A549 (cell line): ENCODE results near the gene RASD2. TPM values are rescaled to one million over a fixed set of nuclear protein-coding genes. Genes with fewer than 3 reads are reported as not detected.
A peak's percentile ranks its signal among the peaks of the same experiment; 100 is the strongest.

Source experiments
- ATAC-seq, 2 experiments: fragments of 200-7000 bp in 1 of 2; fragments of >200 bp in 1 of 2; cut with Nextera tagmentation in 1 of 2; cut with Tn5 transposase in 1 of 2; 3 replicates each; pipeline versions ENCODE4 v1.8.0 to v1.9.1; 2018 to 2020; ENCODE audit warnings: mild to moderate bottlenecking in 1 of 2, moderate library complexity in 1 of 2
- CTCF ChIA-PET: fragments of 300-600 bp; sonication (Branson Sonifier 250); formaldehyde crosslinking; extraction: SDS; loops from one replicate; lab custom pipeline; 2021; ENCODE audit warnings: antibody characterized with exemption, inconsistent platforms; lab: Yijun Ruan, JAX
- POLR2A ChIA-PET: fragments of 350-600 bp; formaldehyde crosslinking; extraction: SDS; loops from one replicate; lab custom pipeline; 2021; ENCODE audit warnings: antibody characterized with exemption, inconsistent platforms; lab: Yijun Ruan, JAX
- DNase-seq, 2 experiments: peaks; one replicate each; pipeline versions ENCODE4 v3.0.0 to v3.0.0-alpha.2; 2011 to 2016; ENCODE audit warnings: low read depth in 1 of 2, low spot score in 1 of 2
- FAIRE-seq: peaks from 2 replicates; lab custom pipeline; 2011; peaks lifted over from hg19 to GRCh38; lab: Jason Lieb, UNC
- H3K27ac ChIP-seq, 2 experiments: fragments of >200 bp; sonication (Bioruptor Twin); formaldehyde crosslinking; 3 replicates each; pipeline ENCODE4 v1.5.1; 2016 to 2017
- H3K4me1 ChIP-seq: fragments of >200 bp; sonication (Bioruptor Twin); formaldehyde crosslinking; 3 replicates; pipeline ENCODE4 v1.6.1; 2016
- H3K4me2 ChIP-seq: fragments of >200 bp; sonication (Bioruptor Twin); formaldehyde crosslinking; 3 replicates; pipeline ENCODE4 v1.6.1; 2016
- H3K4me3 ChIP-seq: fragments of >200 bp; sonication (Bioruptor Twin); formaldehyde crosslinking; 3 replicates; pipeline ENCODE4 v1.5.1; 2016
- H3K9me3 ChIP-seq: fragments of >200 bp; sonication (Bioruptor Twin); formaldehyde crosslinking; 3 replicates; pipeline ENCODE4 v1.6.1; 2016
- CBX2 ChIP-seq: fragments of 200-600 bp; sonication (generic); IDR thresholded peaks from 2 replicates; pipeline ENCODE4 v1.6.1; 2016; ENCODE audit warnings: low read depth, mild to moderate bottlenecking, borderline replicate concordance
- CBX8 ChIP-seq: fragments of 200-600 bp; sonication (generic); IDR thresholded peaks from 2 replicates; pipeline ENCODE4 v1.6.1; 2016
- CEBPB ChIP-seq, 2 experiments: fragments of >200 bp in 1 of 2; sonication (Bioruptor Twin) in 1 of 2; formaldehyde crosslinking in 1 of 2; IDR thresholded peaks; 2 replicates each; pipeline ENCODE4 v1.6.1; 2012 to 2016
- CHD2 ChIP-seq: fragments of 150-350 bp; IDR thresholded peaks from 2 replicates; pipeline ENCODE4 v1.6.1; 2014; ENCODE audit warnings: low read length; ENCODE audit not compliant: partially characterized antibody
- ESRRA ChIP-seq: fragments of 150-350 bp; IDR thresholded peaks from 2 replicates; pipeline ENCODE4 v1.6.1; 2014; ENCODE audit warnings: mild to moderate bottlenecking, low read length, borderline replicate concordance
- FOSB ChIP-seq: fragments of 250-450 bp; sonication (Bioruptor Pico); IDR thresholded peaks from 2 replicates; pipeline ENCODE4 v1.5.0; 2020; ENCODE audit warnings: mild to moderate bottlenecking, moderate library complexity
- FOXS1 ChIP-seq: fragments of 250-450 bp; sonication (Bioruptor Pico); IDR thresholded peaks from 2 replicates; pipeline ENCODE4 v1.5.0; 2020; ENCODE audit warnings: mild to moderate bottlenecking, moderate library complexity
- HDAC2 ChIP-seq: fragments of 200-600 bp; sonication (generic); IDR thresholded peaks from 2 replicates; pipeline ENCODE4 v1.6.1; 2016
- HEYL ChIP-seq: fragments of 250-450 bp; sonication (Bioruptor Pico); IDR thresholded peaks from 2 replicates; pipeline ENCODE4 v1.8.0; 2021; ENCODE audit warnings: mild to moderate bottlenecking, moderate library complexity
- HOXA7 ChIP-seq: fragments of 250-450 bp; sonication (Bioruptor Pico); IDR thresholded peaks from 2 replicates; pipeline ENCODE4 v1.5.0; 2020; ENCODE audit warnings: mild to moderate bottlenecking, moderate library complexity
- KDM5A ChIP-seq: fragments of 200-600 bp; sonication (generic); IDR thresholded peaks from 2 replicates; pipeline ENCODE4 v1.6.1; 2016; ENCODE audit warnings: antibody characterized with exemption, mild to moderate bottlenecking
- MAZ ChIP-seq: fragments of 150-350 bp; IDR thresholded peaks from 2 replicates; pipeline ENCODE4 v1.6.1; 2014; ENCODE audit warnings: antibody characterized with exemption, low read depth, low read length, borderline replicate concordance
- NFE2L2 ChIP-seq: fragments of 150-350 bp; conservative IDR thresholded peaks from 2 replicates; pipeline ENCODE4 v1.6.1; 2014; ENCODE audit warnings: low read length
- NPAS2 ChIP-seq: fragments of 250-450 bp; sonication (Bioruptor Pico); IDR thresholded peaks from 2 replicates; pipeline ENCODE4 v1.8.0; 2022; ENCODE audit warnings: mild to moderate bottlenecking, moderate library complexity, borderline replicate concordance
- POLR2AphosphoS2 ChIP-seq: conservative IDR thresholded peaks from 2 replicates; pipeline ENCODE4 v1.6.1; 2012; ENCODE audit warnings: low read length, improper control_type of control experiment, inconsistent platforms
- RARB ChIP-seq: fragments of 250-450 bp; sonication (Bioruptor Pico); IDR thresholded peaks from 2 replicates; pipeline ENCODE4 v1.8.0; 2021; ENCODE audit warnings: mild to moderate bottlenecking, moderate library complexity
- RFX5 ChIP-seq: fragments of 450-650 bp; IDR thresholded peaks from 2 replicates; pipeline ENCODE4 v1.7.1; 2014; ENCODE audit warnings: antibody characterized with exemption, mild to moderate bottlenecking, moderate library complexity
- TFCP2L1 ChIP-seq: fragments of 250-450 bp; sonication (Bioruptor Pico); IDR thresholded peaks from 2 replicates; pipeline ENCODE4 v1.5.0; 2021; ENCODE audit warnings: mild to moderate bottlenecking
- ZC3H11A ChIP-seq: fragments of 450-650 bp; IDR thresholded peaks from 2 replicates; pipeline ENCODE4 v1.6.1; 2014; ENCODE audit warnings: antibody characterized with exemption, mild to moderate bottlenecking
- ZNF302 ChIP-seq: fragments of 250-450 bp; sonication (Bioruptor Pico); IDR thresholded peaks from 2 replicates; pipeline ENCODE4 v1.9.0; 2021; ENCODE audit warnings: inconsistent platforms, mild to moderate bottlenecking, moderate library complexity
- WGBS: methylation state at CpG from one replicate; pipeline ENCODE4 v1.1.6; 2017; ENCODE audit errors: missing lambda C conversion rate; 5-methylcytosine and 5-hydroxymethylcytosine counted together
- polyA plus RNA-seq, 4 experiments: library from polyadenylated mRNA; depleted of rRNA in 3 of 4; stranded (reverse); fragments of >200 nt; fragmentation: RNase III in 1 of 4; extraction: RNeasy Plus Mini Kit Qiagen cat#74134 plus additional on column Dnase treatment in 1 of 4; gene quantifications; 2 replicates in 3 of 4; 3 replicates in 1 of 4; pipeline ENCODE4 v1.2.3, GENCODE V29; 2011 to 2017
- TF ChIP-seq, protein P1 (sequence below): fragments of >200 bp; sonication (Bioruptor Twin); formaldehyde crosslinking; IDR thresholded peaks from 3 replicates; pipeline ENCODE4 v1.5.1; 2016
- TF ChIP-seq, protein P2 (sequence below): fragments of 150-350 bp; IDR thresholded peaks from 2 replicates; pipeline ENCODE4 v1.6.1; 2014; ENCODE audit warnings: low read depth, mild to moderate bottlenecking, low read length
- TF ChIP-seq, protein P3 (sequence below): fragments of >200 bp; sonication (Bioruptor Twin); formaldehyde crosslinking; IDR thresholded peaks from 3 replicates; pipeline ENCODE4 v1.6.1; 2016
- TF ChIP-seq, protein P4 (sequence below): fragments of 250-450 bp; sonication (Bioruptor Pico); IDR thresholded peaks from 2 replicates; pipeline ENCODE4 v1.5.0; 2021; ENCODE audit warnings: mild to moderate bottlenecking, moderate library complexity, borderline replicate concordance
- TF ChIP-seq, protein P5 (sequence below): fragments of 450-650 bp; IDR thresholded peaks from 2 replicates; pipeline ENCODE4 v1.6.1; 2014; ENCODE audit warnings: antibody characterized with exemption
- TF ChIP-seq, protein P6 (sequence below): IDR thresholded peaks from 2 replicates; pipeline ENCODE4 v1.6.1; 2012

RASD2 gene
- polyA plus RNA-seq, 2 of the 4 experiments (the other 2 are of a cell fraction) = 0.61 to 1.2 TPM

DNA sequence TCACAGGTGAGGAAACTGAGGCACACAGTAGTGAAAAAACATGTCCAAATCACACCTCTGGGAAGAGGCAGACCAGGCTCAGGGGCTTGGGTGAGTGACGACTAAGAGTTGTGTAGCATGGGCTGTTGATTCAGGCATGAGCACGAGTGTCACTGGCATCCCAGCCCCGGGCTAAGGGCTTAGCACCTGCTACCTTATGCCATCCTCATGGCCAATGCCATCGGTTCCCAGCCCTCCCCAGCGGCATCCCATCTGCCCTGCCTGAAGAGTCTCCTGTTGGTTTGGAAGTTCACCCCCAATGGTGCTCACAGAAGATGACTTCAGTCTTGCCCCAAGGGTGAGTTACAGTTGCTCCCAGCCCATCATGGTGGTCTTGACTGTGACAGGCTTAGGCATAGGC, 54.1 kb downstream of the RASD2 start:
- 90% methylated on average over 4 of the region's 5 CpGs for WGBS
- Histone ChIP-seq H3K4me1 (peaks cover 38% of the 10 kb centered on the region), H3K9me3 (no peaks in the 10 kb centered on the region), H3K4me2 (no peak overlapping the region), H3K4me3 (no peak overlapping the region), H3K27ac (peak overlapping the region in 1 of 2 experiments; percentile 55; a peak in 3 of 6 replicates)
- DNase-seq = no peak
- ChIA-PET CTCF (no interaction called here), POLR2A (no interaction called here)
- no peak for FAIRE-seq
- ATAC-seq = no peak
- TF ChIP-seq ZC3H11A (no peak), MAZ (no peak), HOXA7 (CRISPR knock-in tag) (no peak), RARB (CRISPR knock-in tag) (no peak), NPAS2 (CRISPR knock-in tag) (no peak), CEBPB (IDR thresholded peaks at IDR 0.05) (no peak), FOXS1 (no peak), POLR2AphosphoS2 (no peak), ESRRA (no peak), NFE2L2 (no peak)
- TF ChIP-seq, protein P1, sequence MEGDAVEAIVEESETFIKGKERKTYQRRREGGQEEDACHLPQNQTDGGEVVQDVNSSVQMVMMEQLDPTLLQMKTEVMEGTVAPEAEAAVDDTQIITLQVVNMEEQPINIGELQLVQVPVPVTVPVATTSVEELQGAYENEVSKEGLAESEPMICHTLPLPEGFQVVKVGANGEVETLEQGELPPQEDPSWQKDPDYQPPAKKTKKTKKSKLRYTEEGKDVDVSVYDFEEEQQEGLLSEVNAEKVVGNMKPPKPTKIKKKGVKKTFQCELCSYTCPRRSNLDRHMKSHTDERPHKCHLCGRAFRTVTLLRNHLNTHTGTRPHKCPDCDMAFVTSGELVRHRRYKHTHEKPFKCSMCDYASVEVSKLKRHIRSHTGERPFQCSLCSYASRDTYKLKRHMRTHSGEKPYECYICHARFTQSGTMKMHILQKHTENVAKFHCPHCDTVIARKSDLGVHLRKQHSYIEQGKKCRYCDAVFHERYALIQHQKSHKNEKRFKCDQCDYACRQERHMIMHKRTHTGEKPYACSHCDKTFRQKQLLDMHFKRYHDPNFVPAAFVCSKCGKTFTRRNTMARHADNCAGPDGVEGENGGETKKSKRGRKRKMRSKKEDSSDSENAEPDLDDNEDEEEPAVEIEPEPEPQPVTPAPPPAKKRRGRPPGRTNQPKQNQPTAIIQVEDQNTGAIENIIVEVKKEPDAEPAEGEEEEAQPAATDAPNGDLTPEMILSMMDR = no peak
- TF ChIP-seq, protein P2, sequence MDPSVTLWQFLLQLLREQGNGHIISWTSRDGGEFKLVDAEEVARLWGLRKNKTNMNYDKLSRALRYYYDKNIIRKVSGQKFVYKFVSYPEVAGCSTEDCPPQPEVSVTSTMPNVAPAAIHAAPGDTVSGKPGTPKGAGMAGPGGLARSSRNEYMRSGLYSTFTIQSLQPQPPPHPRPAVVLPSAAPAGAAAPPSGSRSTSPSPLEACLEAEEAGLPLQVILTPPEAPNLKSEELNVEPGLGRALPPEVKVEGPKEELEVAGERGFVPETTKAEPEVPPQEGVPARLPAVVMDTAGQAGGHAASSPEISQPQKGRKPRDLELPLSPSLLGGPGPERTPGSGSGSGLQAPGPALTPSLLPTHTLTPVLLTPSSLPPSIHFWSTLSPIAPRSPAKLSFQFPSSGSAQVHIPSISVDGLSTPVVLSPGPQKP = no peak
- TF ChIP-seq, protein P3, sequence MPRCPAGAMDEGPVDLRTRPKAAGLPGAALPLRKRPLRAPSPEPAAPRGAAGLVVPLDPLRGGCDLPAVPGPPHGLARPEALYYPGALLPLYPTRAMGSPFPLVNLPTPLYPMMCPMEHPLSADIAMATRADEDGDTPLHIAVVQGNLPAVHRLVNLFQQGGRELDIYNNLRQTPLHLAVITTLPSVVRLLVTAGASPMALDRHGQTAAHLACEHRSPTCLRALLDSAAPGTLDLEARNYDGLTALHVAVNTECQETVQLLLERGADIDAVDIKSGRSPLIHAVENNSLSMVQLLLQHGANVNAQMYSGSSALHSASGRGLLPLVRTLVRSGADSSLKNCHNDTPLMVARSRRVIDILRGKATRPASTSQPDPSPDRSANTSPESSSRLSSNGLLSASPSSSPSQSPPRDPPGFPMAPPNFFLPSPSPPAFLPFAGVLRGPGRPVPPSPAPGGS = no peak

DNA sequence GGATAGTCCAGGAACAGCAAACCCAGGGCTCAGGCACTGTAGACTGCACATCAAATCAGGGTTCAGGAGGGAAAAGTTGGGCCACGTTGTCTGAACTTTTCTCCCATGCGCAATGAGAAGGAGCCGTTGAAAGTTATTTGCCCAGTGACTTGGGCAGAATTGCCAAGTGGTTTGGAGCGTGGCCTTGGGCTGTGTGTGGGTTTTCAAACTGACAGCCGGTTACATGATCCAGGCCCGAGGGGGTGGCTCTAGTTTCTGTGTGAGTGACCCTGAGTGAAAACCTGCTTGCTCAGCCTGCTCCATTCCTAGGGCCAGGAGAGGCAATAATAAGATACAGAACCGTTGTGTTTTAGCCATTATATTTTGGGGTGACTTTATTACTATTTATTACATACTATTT, 56.2 kb downstream of the RASD2 start:
- no peak for FAIRE-seq
- WGBS = 86% methylated on average over 7 of the region's 7 CpGs

DNA sequence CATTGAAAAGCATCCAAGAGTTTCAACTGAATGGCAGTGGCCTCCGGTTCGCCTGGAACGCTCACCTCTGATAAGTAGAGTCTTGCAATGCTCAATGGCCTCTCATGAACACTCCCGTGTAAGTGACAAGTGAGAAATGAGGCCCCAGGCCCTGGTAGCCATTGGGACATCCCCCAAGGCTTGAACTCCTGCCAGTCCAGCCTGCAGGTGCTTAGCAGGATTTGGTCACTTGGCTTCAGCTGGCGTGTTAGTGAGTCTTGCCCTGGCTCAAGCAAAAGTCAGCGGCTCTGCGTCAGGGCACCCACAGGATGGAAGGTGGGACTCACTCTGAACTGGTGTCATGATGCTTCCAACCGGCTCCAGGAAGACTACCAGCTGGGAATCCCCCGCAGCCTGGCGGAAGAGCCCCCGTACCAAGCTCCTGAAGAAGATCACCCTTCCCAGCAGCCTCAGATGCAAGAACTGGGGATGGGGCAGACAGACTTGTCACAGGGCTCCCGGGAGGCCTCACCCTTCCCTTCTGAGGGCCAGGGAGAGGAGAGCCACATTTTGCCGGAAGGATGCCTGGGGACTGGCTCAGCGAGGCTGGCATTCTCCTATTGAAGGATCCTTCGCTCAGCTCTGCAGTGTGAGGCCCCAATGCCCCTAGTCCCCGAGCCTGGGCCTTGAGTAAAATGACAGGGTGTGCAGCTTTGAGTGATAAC, 57.2 kb downstream of the RASD2 start:
- H3K9me3 ChIP-seq = no peaks in the 10 kb centered on the region
- ATAC-seq (no peak), FAIRE-seq (no peak), DNase-seq (no peak)
- WGBS = 87% methylated on average over 9 of the region's 16 CpGs
- no peak overlapping the region for H3K4me3 ChIP-seq
- ChIA-PET POLR2A (no interaction called here), CTCF (interaction anchor here (1.2 to 1.5 kb wide), 2 partner anchors 12 to 22 kb away, joined by 3 read pairs; no protein-coding TSS in a partner anchor)
- peaks cover 17% of the 10 kb centered on the region for H3K4me1 ChIP-seq
- H3K4me2 ChIP-seq = no peak overlapping the region
- peak overlapping the region in 1 of 2 experiments; percentile 52; a peak in 2 of 6 replicates for H3K27ac ChIP-seq
- TF ChIP-seq, protein P3 = no peak
- no peak for TF ChIP-seq CBX8
- TF ChIP-seq, protein P4, sequence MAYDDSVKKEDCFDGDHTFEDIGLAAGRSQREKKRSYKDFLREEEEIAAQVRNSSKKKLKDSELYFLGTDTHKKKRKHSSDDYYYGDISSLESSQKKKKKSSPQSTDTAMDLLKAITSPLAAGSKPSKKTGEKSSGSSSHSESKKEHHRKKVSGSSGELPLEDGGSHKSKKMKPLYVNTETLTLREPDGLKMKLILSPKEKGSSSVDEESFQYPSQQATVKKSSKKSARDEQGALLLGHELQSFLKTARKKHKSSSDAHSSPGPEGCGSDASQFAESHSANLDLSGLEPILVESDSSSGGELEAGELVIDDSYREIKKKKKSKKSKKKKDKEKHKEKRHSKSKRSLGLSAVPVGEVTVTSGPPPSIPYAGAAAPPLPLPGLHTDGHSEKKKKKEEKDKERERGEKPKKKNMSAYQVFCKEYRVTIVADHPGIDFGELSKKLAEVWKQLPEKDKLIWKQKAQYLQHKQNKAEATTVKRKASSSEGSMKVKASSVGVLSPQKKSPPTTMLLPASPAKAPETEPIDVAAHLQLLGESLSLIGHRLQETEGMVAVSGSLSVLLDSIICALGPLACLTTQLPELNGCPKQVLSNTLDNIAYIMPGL (CRISPR knock-in tag) = no peak
- TF ChIP-seq, protein P5, sequence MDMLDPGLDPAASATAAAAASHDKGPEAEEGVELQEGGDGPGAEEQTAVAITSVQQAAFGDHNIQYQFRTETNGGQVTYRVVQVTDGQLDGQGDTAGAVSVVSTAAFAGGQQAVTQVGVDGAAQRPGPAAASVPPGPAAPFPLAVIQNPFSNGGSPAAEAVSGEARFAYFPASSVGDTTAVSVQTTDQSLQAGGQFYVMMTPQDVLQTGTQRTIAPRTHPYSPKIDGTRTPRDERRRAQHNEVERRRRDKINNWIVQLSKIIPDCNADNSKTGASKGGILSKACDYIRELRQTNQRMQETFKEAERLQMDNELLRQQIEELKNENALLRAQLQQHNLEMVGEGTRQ = no peak
- no peak for TF ChIP-seq CHD2
- TF ChIP-seq RARB (CRISPR knock-in tag) = no peak
- TF ChIP-seq KDM5A = no peak
- no peak for TF ChIP-seq HEYL (CRISPR knock-in tag)

More for the DNA sequence above, 56.2 kb downstream of the RASD2 start:
- ChIA-PET CTCF (no interaction called here), POLR2A (no interaction called here)
- Histone ChIP-seq H3K27ac (no peak overlapping the region), H3K4me2 (no peak overlapping the region), H3K4me1 (peaks cover 18% of the 10 kb centered on the region), H3K9me3 (no peaks in the 10 kb centered on the region), H3K4me3 (no peak overlapping the region)
- no peak for DNase-seq
- TF ChIP-seq FOSB = no peak
- no peak for TF ChIP-seq ZC3H11A
- TF ChIP-seq TFCP2L1 (CRISPR knock-in tag) = no peak
- no peak for TF ChIP-seq CBX2
- no peak for TF ChIP-seq CEBPB (IDR thresholded peaks at IDR 0.05)
- TF ChIP-seq ZNF302 (CRISPR knock-in tag) = no peak
- no peak for TF ChIP-seq HDAC2
- TF ChIP-seq FOXS1 = no peak
- TF ChIP-seq, protein P6, sequence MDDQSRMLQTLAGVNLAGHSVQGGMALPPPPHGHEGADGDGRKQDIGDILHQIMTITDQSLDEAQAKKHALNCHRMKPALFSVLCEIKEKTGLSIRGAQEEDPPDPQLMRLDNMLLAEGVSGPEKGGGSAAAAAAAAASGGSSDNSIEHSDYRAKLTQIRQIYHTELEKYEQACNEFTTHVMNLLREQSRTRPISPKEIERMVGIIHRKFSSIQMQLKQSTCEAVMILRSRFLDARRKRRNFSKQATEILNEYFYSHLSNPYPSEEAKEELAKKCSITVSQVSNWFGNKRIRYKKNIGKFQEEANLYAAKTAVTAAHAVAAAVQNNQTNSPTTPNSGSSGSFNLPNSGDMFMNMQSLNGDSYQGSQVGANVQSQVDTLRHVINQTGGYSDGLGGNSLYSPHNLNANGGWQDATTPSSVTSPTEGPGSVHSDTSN = no peak
- no peak for TF ChIP-seq RFX5
- no peak for ATAC-seq
